ENCODE data around the gene GPBP1. TPM values are rescaled to one million over a fixed set of nuclear protein-coding genes. Genes with fewer than 3 reads are reported as not detected.
A peak's percentile ranks its signal among the peaks of the same experiment; 100 is the strongest.

The GPBP1 gene
- total RNA-seq, 1 experiment from 2014 or later, result 100 TPM

DNA sequence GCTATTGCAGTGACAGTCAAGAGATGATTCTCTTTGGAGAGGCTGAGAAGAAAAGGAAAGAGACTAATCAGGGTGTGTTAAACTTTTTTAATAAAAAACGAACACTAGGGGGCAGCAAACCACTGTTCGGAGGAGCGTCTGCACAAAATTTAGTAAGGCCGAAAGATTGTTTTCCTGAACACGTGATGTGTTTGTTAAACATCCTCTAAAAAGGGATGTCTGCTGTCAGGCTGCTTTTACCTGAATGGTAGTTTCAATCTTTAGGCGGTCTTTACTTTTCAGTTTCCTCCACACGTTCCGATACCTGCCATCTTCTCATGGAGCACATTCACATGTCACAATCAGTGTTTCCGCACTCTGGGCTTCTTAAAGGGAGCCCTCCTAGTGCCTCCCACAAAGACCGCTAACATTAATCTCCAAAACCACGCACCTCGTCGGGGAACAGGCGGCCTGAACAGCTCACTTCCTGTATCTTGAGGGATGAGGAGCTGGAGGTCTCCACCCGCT lies 125.2 kb downstream of the GPBP1 start (continued):
- TF ChIP-seq CREB1 (CRISPR knock-in tag; IDR thresholded peaks at IDR 0.05), result no peak
- TF ChIP-seq, protein P1, sequence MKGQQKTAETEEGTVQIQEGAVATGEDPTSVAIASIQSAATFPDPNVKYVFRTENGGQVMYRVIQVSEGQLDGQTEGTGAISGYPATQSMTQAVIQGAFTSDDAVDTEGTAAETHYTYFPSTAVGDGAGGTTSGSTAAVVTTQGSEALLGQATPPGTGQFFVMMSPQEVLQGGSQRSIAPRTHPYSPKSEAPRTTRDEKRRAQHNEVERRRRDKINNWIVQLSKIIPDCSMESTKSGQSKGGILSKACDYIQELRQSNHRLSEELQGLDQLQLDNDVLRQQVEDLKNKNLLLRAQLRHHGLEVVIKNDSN (CRISPR knock-in tag; IDR thresholded peaks at IDR 0.05), result peak; percentile 68
- TF ChIP-seq ZBTB21 (CRISPR knock-in tag; IDR thresholded peaks at IDR 0.05; ENCODE audit: borderline replicate concordance), result no peak
- peak; percentile 62 for TF ChIP-seq CTCF (IDR thresholded peaks at IDR 0.05)
- no peak for TF ChIP-seq CBFB (CRISPR knock-in tag; IDR thresholded peaks at IDR 0.05; ENCODE audit: low read depth)
- no peak for TF ChIP-seq ZNF423 (CRISPR knock-in tag; IDR thresholded peaks at IDR 0.05)
- TF ChIP-seq RELA (CRISPR knock-in tag; IDR thresholded peaks at IDR 0.05; ENCODE audit: borderline replicate concordance), result no peak
- TF ChIP-seq ATF3 (CRISPR knock-in tag; conservative IDR thresholded peaks at IDR 0.05), result no peak
- TF ChIP-seq NR1H2 (CRISPR knock-in tag; IDR thresholded peaks at IDR 0.05), result no peak
- TF ChIP-seq ARID4B (CRISPR knock-in tag; IDR thresholded peaks at IDR 0.05; ENCODE audit: borderline replicate concordance), result no peak
- TF ChIP-seq MXD4 (CRISPR knock-in tag; IDR thresholded peaks at IDR 0.05; ENCODE audit: borderline replicate concordance), result no peak
- no peak for TF ChIP-seq E2F1 (CRISPR knock-in tag; IDR thresholded peaks at IDR 0.05)

DNA sequence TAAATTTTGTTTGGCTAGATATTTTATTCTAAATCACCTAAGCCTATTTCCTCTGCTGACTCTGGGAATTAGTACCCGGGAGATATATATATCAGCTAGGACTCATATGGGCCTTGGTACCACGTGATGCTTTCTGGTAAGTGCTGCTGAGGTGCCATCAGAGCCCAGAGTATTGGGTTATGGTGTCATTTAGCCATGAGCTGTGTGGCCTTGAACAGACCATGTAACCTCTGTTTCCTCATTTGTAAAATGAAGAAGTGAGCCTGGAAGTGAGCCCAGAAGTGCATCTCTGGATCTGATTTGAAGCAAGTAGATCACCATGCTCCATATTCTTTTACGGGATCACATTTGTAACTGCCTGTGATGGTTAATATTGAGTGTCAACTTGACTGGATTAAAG lies 126.1 kb downstream of the GPBP1 start:
- ATAC-seq, result no peak
- no peaks in the 10 kb centered on the region for H3K27me3 Mint-ChIP-seq (ENCODE audit: low read depth)
- no peak overlapping the region for H3K4me3 Mint-ChIP-seq
- ChIA-PET POLR2A (no interaction called here), CTCF (no interaction called here)
- H3K27ac Mint-ChIP-seq, result no peak overlapping the region
- peaks cover 8% of the 10 kb centered on the region for H3K4me1 Mint-ChIP-seq
- DNase-seq (ENCODE audit: low spot score), result no peak
- no peaks in the 10 kb centered on the region for H3K9me3 Mint-ChIP-seq
- no peaks in the 10 kb centered on the region for H3K36me3 Mint-ChIP-seq
- no peak for TF ChIP-seq ZNF232 (CRISPR knock-in tag; IDR thresholded peaks at IDR 0.05)
- TF ChIP-seq ZSCAN18 (CRISPR knock-in tag; IDR thresholded peaks at IDR 0.05), result no peak
- no peak for TF ChIP-seq ZNF317 (CRISPR knock-in tag; IDR thresholded peaks at IDR 0.05; ENCODE audit: borderline replicate concordance, low read depth)
- TF ChIP-seq ZNF263 (CRISPR knock-in tag; IDR thresholded peaks at IDR 0.05; ENCODE audit: low read depth), result no peak
- no peak for TF ChIP-seq HMGXB4 (CRISPR knock-in tag; IDR thresholded peaks at IDR 0.05)
- TF ChIP-seq, protein P2, sequence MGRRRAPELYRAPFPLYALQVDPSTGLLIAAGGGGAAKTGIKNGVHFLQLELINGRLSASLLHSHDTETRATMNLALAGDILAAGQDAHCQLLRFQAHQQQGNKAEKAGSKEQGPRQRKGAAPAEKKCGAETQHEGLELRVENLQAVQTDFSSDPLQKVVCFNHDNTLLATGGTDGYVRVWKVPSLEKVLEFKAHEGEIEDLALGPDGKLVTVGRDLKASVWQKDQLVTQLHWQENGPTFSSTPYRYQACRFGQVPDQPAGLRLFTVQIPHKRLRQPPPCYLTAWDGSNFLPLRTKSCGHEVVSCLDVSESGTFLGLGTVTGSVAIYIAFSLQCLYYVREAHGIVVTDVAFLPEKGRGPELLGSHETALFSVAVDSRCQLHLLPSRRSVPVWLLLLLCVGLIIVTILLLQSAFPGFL (CRISPR knock-in tag; IDR thresholded peaks at IDR 0.05; ENCODE audit: borderline replicate concordance), result no peak
- no peak for TF ChIP-seq CTCF (IDR thresholded peaks at IDR 0.05)
- TF ChIP-seq ZBTB21 (CRISPR knock-in tag; IDR thresholded peaks at IDR 0.05; ENCODE audit: borderline replicate concordance), result no peak
